SK-N-SH (cell line): ENCODE measurements around the gene FAM184A.

Experiments
- CTCF ChIP-seq: fragments of 200-600 bp; sonication (generic); IDR thresholded peaks from 2 replicates; pipeline ENCODE4 v1.6.1; 2017; ENCODE audit warnings: antibody characterized with exemption, mild to moderate bottlenecking, moderate library complexity
- FOXM1 ChIP-seq: IDR thresholded peaks from 2 replicates; pipeline ENCODE4 v1.4.0; 2012; ENCODE audit warnings: low read depth, mild to moderate bottlenecking
- GABPA ChIP-seq: IDR thresholded peaks from 2 replicates; pipeline ENCODE4 v1.4.0; 2012; ENCODE audit warnings: low read depth, mild to moderate bottlenecking
- GATA2 ChIP-seq: sonication (generic); formaldehyde crosslinking; IDR thresholded peaks from 2 replicates; pipeline ENCODE4 v1.5.0; 2020; ENCODE audit warnings: mild to moderate bottlenecking, missing genetic modification reagents
- IRF3 ChIP-seq: fragments of 150-350 bp; IDR thresholded peaks from 2 replicates; pipeline ENCODE4 v1.6.1; 2016; ENCODE audit warnings: mild to moderate bottlenecking, low read depth, low read length
- NFIC ChIP-seq: IDR thresholded peaks from 2 replicates; pipeline ENCODE4 v1.4.0; 2012; ENCODE audit warnings: borderline replicate concordance
- POLR2AphosphoS5 ChIP-seq: IDR thresholded peaks from 2 replicates; pipeline ENCODE4 v1.6.1; 2012; ENCODE audit warnings: low read depth, low read length
- RFX5 ChIP-seq: IDR thresholded peaks from 2 replicates; pipeline ENCODE4 v1.6.1; 2012; ENCODE audit warnings: mild to moderate bottlenecking, improper control_type of control experiment, low read length
- YY1 ChIP-seq: IDR thresholded peaks from 2 replicates; pipeline ENCODE4 v1.4.0; 2012; ENCODE audit warnings: low read depth, mild to moderate bottlenecking

DNA sequence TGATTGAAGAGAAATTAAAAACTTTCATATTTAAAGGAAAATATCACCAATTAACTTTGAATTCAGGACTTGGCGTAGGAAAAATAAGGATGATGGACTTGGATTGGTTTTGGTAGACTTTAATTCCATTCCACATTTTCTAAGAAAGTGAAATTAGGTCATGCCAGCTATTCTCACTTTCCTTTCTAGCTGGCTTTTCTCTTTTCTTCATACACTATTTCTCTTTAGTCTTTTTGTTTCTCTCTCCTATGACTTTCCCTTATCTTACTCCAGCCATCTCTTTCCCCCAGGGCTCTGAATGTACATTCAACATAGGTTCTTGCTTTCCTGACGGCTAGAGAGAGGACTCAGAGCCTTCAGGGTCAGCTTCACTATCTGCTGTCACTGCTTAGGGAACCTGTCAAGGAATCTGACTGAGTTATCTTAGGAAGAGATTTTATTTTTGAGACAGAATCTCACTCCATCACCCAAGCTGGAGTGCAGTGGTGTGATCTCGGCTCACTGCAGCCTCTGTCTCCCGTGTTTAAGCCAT is 82.1 kb downstream of the FAM184A start:
- TF ChIP-seq GATA2: no peak
- no peak for TF ChIP-seq NFIC
- TF ChIP-seq POLR2AphosphoS5: no peak
- no peak for TF ChIP-seq CTCF
- TF ChIP-seq GABPA: no peak
- TF ChIP-seq FOXM1: no peak
- no peak for TF ChIP-seq IRF3
- TF ChIP-seq RFX5: no peak
- no peak for TF ChIP-seq YY1
